Urothelium cell line (cell line): Measurements from ENCODE around the gene ZRANB2.

ENCODE experiments used
- DNase-seq: peaks from one replicate; pipeline ENCODE4 v3.0.0; 2011; ENCODE audit warnings: low spot score, mixed read lengths
- FAIRE-seq: peaks from 2 replicates; lab custom pipeline; 2011; peaks lifted over from hg19 to GRCh38; lab: Jason Lieb, UNC

Gene ZRANB2

DNA sequence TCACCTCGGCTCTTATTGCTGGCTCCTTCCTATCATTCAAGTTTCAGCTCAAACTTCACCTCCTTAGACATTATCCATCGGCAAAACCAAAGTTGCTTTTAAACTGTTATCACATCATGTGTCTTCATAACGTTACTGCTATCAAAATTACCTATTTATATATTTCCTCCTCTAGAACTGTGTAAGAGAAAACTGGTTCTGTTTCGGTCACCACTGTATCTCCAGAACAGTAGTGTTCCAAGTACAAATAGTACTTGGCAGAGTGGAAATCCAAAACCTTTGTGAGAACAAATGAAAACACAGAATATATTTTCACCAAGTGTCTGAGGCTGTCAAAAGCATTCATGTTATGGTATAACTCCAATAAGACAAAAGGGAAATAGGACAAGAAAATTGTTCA lies 9.1 kb downstream of the ZRANB2 start:
- no peak for DNase-seq
- no peak for FAIRE-seq

DNA sequence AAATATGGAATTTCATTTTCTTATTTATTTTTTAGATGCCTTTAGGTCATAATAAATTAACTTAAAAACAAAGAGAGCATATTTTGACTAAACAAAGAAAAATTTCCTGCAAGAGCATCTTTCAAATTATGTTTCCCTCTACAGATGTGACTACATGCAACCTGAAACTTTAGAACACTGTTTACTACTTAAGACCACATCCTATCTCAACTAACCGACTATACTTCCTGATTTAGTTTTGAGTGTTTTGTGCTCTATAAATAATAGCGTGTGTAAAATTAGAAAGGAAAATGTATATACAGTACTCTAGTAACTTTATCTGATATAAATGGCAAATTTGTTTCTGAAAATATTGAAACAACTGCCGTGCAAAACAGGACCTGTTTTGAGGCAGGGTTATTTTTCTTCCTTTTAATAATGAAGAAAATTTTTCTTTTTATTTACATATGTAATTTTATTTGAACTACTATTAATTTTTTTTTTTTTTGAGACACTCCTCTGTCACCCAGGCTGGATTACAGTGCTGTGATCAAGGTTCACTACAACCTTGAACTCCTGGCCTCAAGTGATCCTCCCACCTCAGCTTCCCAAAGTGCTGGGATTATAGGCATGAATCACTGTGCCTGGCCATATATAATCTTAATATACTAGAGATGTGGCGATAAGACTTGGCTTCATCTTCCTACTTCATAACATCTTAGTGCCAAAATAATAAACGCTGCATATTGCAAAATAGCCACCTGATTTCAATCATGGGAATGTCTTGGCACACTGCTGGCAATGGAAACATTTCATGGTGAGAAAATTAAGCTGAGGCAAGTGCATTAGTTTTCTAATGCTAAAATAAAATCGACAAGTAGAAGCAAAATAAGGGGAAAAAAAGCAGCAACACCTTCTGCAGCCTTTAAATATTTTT lies 12.3 kb downstream of the ZRANB2 start:
- FAIRE-seq = no peak

DNA sequence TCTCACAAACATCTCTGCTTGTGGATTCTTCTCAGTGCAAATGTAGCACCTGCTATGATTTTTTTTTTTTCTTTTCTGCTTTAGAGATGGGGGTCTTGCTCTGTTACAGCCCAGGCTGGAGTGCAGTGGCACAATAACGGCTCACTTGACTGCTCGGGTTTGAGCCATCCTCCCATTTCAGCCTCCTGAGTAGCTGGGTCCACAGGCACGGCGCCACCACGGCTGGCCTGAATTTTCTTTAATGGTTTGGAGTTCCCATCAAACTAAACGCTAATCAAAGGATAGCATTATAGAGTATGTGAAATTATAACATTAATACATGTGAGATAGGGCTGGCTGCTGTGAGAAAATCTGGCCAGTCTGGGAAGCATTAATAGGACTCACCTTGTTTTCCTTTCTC lies 26.0 kb downstream of the ZRANB2 start:
- no peak for FAIRE-seq
- no peak for DNase-seq

More for the DNA sequence above, 12.3 kb downstream of the ZRANB2 start:
- no peak for DNase-seq

DNA sequence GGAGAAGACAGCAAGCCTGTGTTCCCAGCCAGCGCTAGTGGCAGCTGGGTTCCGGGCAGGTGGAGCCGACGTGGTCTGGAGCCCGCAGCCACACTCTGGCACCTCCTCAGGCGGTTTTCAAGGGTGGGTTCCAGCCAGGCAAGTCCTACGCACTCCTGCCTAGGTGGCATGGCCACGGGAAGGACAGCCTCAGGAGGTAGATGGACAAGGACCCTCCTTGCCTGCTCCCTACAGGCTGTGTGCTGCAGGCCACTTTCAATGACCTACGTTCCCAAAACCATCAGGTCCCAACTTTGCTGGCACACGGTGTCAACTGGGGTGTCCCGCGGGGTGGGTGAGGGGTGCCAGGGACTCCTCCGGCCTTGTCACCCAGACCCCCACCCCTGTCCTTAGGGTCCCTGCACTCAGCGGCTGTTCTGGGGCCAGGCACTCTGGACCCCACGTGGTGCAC lies 26.5 kb downstream of the ZRANB2 start:
- DNase-seq (no peak), FAIRE-seq (no peak)

DNA sequence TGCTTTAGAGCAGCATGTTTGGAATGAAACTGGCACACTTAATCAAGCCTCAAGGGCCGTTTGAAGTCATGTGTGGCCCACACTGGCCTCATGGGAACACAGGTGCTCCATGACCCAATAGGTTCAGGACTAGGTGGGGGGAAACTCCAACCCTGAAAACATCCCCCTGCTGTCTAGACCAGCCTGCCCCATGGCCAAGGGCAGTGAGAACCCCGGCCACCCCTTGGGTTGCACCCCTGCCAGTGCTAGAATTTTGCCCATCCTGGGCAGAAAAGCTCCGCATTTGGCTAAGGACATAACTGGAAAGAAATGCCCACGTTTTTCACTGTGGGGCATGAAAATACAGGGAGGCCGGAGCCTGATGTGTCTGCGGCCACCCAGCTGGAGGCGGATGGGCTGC lies 27.1 kb downstream of the ZRANB2 start:
- no peak for FAIRE-seq
- no peak for DNase-seq

DNA sequence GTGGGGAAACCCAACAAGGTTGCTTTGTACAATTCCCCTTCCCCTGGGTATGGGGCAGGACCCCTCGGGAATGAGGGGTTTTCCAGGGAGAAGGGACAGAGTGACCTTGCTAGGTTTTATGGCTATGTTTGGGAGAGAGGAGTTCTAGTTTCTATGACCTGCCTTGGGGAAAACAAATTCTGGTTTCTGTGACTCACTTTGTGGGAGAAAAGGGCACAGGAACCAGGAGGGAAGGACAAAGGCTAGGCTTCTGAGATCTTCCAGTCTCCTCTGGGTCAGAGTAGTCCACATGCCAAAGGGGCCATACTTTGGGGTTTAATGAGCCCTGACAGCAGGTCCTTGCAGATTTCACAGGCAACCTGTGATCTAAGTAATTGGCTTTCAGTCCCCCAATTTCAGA lies 27.7 kb downstream of the ZRANB2 start:
- FAIRE-seq (no peak), DNase-seq (no peak)

DNA sequence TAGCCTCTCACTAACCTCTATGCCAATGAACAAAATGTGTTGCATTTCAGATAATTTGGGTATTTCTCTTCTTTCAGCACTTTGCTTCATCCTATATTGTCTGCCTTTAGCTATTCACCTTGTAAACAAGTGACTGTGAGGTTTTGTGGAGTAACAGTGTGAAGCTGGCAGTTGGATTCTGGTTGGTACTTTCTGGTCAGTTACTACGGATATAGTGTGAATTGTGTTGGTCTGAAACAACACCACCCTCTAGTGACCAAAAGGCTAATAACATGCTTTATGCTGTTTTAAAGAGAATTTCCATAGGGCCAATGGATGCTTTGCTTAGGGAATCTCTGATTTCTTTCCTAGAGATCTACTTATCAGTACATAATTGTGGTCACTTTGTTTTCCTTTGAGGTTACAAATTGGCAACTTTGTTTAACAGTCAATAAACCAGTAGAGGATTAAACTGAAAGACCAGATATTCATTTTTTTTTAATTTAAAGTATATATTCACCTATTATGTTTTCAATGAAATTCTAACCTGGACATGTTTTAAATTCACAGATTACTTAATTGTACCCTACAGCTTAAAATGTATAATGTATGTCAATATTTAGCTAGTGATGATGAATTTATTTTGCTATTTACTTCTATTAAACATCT lies 30.8 kb downstream of the ZRANB2 start:
- FAIRE-seq (peak; percentile 53), DNase-seq (peak; percentile 49)

DNA sequence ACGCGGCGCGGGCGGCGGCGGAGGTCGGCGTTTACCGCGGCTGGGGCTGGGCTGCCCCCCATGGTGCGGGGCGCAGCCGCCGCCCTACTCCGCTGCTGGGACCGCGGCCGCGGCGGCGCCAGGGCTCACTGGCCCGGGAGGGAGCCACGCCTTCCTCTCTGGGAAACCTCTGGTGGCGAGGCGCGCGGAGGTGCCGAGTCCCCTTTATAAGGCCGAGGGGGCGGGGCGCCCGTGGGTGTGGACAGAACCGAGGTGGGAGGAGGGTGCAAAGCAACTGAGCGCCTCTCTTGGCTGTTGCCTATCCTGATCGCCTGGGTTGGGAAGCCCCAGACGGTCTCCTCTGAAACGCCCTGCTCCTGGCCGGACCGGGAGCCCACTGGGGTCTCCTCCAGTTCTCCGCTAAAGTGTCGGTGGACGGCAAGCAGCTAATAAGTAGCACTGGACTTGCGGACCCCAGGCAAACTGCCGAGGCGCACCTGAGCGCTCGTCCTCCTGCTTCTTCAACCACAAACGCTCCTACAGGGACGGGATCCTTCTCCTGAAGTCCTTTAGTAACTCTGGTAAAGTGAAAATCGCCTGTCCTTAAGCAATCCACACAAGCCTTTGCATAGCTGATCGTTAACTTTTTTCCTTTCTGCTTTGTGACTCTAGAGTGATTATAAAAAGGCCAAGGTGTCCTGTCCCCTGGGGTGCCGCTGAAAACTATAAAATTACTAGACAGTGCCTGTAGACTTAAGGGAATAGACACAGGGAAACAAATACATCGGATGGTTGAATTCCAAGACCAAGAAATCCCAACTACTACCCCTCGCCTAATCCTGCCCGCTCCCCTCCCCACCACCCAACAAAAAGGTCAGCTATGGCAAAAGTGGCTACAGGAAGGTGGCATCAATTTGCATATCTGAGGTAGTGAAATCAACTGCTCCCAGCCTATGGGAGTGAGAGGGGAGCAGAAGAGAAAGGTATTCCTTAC lies 32.9 kb downstream of the ZRANB2 start, which contains the start of gene PTGER3:
Gene PTGER3 (minus strand): TSS at position 182 of the 973 bp plus-strand sequence. CDS start 239 bp downstream, outside the sequence.
- DNase-seq (peak; percentile 64), FAIRE-seq (no peak)

DNA sequence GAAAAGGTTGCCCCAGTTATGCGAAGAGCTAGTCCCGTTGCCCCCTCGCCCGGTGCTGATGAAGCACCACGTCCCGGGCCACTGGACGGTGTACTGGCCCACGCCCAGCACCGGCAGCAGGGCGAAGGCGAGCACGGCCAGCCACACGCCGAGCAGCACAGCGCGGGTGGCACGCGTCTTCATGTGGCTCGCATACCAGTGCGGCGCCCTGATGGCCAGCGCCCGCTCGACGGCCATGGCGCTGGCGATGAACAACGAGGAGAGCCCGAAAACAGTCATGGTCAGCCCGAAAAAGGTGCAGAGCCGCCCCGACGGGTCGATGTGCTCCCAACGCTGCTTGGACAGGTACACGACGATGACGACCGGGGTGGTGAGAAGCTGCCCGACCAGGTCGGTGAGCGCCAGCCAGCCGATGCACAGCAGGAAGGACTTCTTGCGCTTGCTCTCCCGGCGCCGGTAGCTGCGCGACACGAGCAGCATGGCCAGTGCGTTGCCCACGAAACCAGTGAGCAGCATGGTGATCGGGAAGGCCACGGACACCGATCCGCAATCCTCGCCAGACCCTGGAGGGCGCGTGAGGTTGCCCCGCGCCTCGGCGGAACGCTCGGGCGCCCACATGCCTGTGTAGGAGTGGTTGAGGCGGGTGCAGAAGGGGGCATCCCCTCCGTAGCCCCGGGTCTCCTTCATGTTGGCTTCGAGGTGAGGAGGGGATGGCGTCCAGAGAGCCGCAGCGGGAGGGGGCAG lies 33.8 kb downstream of the ZRANB2 start:
- DNase-seq (no peak), FAIRE-seq (no peak)

DNA sequence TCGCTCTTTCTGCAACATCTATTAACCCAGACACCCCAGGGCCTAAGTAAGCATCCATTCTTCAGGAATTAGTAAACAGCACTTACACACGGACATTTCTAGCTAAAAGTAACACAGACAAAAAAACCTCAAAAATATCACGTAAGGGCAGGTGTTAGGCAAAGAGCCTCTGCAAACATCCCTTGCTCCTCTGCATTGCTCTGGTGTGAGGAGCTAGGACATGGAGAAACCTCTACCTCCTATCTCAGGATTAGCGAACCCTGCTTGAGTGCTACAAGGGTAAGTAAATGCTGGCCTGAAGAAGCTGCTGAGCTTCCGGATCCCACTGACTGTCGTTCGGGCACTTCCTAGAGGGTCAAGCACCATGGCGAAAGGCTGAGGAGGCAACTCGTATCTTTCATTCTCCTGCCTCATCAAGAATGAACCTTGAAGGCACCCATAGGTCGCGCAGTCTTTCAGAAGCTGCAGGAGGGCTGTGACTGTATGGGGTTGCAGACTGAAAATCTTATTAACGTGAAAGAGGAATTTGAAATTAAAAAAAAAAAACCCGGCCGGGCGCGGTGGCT lies 35.3 kb downstream of the ZRANB2 start:
- FAIRE-seq = no peak
- no peak for DNase-seq

DNA sequence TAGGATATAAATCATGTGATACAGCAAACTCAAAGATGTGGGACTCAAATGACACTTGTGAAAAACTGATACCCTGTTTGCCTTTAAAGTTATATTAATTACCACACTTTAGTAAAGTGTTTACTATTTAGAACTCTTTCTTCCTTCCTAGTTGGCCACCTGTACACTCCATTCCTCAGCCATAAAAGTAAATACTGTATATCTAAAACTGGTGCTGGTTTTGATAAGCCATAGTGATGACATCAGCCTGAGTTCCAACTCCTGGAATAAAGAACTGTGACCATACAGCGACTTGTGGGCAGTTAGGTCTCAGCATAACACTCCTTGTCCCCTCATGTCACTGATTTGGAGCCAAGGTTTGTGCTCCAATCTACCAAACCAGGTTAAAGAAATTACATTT lies 36.0 kb downstream of the ZRANB2 start:
- DNase-seq = no peak
- no peak for FAIRE-seq

DNA sequence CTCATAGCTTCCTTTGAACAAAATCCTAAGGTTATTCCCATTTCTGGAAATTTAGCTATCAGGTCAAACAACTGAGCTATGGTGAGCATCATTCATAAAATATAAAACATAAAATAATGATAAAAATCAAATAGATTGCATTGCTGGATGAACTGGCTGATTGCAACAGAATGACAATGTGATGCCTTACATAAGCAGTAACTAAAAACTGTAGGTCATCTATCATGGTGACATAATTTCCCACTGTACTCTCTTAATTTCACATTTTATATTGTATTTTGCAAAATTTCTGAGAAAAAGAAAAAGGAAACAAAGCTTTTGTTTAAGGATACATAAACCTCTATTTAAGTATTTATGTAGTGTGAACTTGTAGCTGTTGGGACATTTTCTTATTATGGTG lies 37.8 kb downstream of the ZRANB2 start:
- DNase-seq = no peak
- FAIRE-seq = no peak

DNA sequence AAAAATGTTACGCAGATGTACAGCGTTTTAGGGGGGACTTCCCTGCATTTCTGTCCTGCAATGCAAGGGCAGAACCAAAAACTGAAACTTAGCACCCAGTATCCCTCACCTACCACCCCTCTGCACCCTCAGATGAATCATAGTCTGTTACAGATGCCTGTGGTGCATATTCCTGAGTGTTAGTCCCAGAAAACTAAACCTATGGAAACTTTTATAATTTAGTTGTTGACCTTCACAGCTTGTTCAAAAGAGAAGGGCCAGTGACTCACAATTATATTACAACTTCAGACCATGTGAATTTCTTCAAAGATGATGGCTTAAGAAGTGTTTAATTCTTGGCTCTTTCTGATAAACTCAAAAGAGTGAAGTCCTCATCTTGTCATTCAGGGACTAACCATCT lies 39.0 kb downstream of the ZRANB2 start:
- DNase-seq = no peak
- FAIRE-seq = no peak

DNA sequence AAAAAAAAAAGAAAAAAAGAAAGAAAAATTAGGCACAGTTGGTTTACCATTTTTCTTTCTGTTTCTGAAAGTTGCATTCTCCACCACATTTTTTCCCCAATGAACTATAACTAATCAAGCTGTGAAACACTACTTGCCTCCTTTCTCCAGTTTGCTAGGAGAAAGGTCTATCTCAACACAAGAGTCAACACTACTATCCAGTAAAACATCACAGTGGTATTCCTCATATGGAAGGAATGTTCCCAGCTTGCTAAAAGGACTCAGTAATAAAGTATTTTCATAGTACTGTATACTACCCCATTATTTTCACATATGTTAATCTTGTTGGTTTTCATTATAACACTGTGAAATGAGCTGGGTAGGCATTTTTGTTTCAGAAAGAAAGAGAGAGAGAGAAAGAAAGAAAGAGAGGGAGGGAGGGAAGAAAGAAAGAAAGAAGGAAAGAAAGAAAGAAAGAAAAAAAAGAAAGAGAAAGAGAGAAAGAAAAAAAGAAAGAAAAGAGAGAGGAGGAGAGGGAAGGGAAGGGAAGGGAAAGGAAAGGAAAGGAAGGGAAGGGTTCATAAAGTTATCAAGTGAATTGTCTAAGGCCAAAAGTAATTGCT lies 41.1 kb downstream of the ZRANB2 start:
- no peak for FAIRE-seq
- DNase-seq = no peak

DNA sequence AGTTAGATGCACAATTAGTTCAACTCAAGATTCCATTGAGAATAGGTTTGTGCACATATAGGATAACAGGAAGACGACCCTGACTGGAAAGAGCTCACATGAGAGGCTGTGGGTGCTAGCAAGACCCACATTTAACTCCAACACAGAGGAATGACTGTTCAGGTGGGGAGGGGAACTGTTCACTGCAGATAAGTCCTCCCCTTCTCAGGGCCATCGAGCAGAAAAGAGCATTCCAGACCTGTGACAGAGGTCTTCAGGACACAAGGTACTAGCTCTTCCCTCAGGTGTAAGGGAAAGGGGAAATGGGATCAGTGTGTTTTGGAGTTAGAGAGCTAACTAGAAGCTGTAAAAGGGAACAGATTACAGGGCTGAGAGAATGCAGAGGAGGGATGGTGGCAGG lies 41.9 kb downstream of the ZRANB2 start:
- FAIRE-seq = no peak
- no peak for DNase-seq

DNA sequence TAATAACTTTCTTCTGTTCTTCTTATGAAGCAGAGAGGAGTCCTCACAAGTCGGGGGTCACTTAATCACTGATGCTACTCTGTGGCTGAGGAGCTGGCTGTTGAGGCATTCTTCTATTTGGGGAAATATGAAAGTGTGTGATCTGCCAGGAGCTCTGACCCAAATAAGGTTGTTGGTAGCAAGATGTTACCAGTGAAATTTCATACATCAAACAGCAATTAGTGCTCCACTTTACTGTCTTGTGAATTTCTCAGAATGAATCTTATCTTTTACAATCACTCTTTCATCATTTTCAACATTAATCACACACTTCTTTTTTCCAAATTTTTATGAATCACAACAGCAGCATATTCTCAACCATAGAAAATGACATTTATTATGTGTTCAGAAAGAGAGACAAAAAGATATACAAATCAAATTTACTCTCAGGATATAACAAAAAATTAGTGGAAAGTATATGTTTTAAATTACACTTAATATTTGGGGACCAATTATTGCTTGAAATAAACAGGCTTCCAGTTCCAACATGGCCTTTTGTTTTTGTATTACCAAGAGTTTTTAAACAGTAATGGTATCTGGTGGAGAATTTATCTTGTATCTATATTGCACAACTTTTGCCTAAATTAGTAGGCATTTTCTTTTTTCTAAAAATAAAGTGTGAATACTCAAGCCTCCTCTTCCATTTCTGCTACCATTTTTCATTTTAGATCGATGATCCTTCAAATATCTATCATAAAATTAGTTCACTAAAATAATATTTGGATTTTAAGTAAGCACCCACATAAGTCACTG lies 42.8 kb downstream of the ZRANB2 start:
- DNase-seq (no peak), FAIRE-seq (no peak)

DNA sequence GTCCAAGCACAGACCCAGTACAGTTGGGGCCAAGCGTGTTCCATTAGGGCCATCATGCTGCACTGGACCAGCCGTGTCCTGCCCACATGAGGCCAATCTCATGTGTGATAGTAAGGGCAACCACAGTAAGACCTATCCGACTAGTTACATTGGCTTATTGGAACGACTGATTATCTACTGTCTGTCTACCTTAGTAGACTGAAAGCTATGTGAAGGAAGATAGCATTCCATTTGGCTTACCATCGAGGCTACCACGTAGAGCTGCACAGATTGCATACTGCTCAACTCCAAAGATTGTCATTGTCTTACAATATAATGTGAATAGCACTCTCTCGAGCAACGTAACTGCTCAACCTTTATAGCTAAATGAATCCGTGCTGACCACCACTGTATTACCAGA lies 43.8 kb downstream of the ZRANB2 start:
- DNase-seq (no peak), FAIRE-seq (peak; percentile 52)

DNA sequence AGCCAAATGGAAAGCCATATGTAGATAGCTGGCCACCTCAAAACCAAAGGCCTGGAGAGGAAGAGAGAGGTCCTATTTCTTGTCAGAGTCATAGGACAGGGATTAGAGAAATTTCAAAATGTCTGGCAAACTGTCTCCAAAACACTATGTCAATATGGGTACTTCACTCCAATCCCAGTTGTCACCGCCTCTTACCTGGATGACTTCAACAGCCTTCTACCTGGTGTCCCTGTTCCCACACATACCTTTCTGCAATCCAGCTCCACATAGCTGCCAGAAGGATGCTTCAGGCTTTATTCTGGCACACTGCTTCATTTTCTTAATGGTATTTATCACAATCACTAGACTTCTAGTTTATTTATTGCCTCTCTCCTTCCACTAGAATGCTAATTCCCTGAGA lies 47.7 kb downstream of the ZRANB2 start:
- FAIRE-seq (no peak), DNase-seq (no peak)

DNA sequence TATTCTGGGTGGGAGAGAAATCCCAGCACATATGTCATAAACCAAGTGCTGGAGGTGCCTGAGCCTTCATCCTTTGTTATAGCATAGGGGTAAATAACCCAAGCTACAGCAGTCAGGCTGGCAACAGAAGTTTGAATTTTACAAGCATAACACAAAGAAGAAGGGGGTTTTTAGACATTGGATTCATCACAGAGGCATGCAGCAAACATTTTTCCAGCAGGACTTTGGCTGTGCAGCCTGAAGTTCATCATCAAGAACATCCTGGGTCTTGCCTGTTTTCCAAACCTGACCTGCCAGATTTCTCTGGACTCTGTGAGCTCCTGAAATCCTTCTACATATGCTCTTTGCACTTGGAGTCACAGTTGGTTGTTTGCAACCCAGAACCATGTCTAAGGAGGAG lies 49.4 kb downstream of the ZRANB2 start:
- DNase-seq (no peak), FAIRE-seq (no peak)
